Measurements from ENCODE around the gene TCF3.

DNA sequence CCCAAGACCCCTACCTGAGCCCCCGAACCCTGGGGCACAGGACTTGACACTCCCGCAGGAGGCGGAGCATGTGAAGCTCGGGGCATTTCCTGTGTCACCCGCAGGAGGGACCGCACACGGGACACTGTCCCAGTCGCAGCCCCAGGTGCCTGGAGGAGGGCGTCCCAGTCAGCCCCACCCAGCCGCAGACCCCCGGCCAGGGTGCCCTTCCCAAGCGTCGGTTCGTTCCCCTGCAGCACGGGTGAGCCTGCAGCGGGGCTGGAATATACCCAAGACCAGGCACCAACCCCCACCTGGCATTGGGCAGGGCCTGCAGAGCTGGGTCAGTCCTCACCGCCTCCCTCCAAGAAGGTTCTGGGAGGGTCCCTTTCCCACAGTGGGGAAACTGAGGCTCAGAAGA lies 21.6 kb downstream of the TCF3 start:
- TF ChIP-seq, protein P1, sequence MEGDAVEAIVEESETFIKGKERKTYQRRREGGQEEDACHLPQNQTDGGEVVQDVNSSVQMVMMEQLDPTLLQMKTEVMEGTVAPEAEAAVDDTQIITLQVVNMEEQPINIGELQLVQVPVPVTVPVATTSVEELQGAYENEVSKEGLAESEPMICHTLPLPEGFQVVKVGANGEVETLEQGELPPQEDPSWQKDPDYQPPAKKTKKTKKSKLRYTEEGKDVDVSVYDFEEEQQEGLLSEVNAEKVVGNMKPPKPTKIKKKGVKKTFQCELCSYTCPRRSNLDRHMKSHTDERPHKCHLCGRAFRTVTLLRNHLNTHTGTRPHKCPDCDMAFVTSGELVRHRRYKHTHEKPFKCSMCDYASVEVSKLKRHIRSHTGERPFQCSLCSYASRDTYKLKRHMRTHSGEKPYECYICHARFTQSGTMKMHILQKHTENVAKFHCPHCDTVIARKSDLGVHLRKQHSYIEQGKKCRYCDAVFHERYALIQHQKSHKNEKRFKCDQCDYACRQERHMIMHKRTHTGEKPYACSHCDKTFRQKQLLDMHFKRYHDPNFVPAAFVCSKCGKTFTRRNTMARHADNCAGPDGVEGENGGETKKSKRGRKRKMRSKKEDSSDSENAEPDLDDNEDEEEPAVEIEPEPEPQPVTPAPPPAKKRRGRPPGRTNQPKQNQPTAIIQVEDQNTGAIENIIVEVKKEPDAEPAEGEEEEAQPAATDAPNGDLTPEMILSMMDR (IDR thresholded peaks at IDR 0.05; ENCODE audit: poor library complexity, severe bottlenecking): no peak
- TF ChIP-seq SMC3 (conservative IDR thresholded peaks at IDR 0.05; ENCODE audit: poor library complexity) (no peak), EZH2 (IDR thresholded peaks at IDR 0.05; ENCODE audit: borderline replicate concordance, insufficient read depth, low read length, poor library complexity, severe bottlenecking) (no peak), POLR2AphosphoS5 (IDR thresholded peaks at IDR 0.05) (no peak), MXI1 (conservative IDR thresholded peaks at IDR 0.05; ENCODE audit: poor library complexity, severe bottlenecking) (no peak), EP300 (conservative IDR thresholded peaks at IDR 0.05; ENCODE audit: poor library complexity, severe bottlenecking) (no peak)
- TF ChIP-seq, protein P2, sequence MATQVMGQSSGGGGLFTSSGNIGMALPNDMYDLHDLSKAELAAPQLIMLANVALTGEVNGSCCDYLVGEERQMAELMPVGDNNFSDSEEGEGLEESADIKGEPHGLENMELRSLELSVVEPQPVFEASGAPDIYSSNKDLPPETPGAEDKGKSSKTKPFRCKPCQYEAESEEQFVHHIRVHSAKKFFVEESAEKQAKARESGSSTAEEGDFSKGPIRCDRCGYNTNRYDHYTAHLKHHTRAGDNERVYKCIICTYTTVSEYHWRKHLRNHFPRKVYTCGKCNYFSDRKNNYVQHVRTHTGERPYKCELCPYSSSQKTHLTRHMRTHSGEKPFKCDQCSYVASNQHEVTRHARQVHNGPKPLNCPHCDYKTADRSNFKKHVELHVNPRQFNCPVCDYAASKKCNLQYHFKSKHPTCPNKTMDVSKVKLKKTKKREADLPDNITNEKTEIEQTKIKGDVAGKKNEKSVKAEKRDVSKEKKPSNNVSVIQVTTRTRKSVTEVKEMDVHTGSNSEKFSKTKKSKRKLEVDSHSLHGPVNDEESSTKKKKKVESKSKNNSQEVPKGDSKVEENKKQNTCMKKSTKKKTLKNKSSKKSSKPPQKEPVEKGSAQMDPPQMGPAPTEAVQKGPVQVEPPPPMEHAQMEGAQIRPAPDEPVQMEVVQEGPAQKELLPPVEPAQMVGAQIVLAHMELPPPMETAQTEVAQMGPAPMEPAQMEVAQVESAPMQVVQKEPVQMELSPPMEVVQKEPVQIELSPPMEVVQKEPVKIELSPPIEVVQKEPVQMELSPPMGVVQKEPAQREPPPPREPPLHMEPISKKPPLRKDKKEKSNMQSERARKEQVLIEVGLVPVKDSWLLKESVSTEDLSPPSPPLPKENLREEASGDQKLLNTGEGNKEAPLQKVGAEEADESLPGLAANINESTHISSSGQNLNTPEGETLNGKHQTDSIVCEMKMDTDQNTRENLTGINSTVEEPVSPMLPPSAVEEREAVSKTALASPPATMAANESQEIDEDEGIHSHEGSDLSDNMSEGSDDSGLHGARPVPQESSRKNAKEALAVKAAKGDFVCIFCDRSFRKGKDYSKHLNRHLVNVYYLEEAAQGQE (IDR thresholded peaks at IDR 0.05; ENCODE audit: borderline replicate concordance): no peak
